ENCODE data around the gene LACTBL1.

LACTBL1 gene

GRCh38 chr1:22932803-22933470 lies 39.7 kb downstream of the LACTBL1 start:
- TF ChIP-seq, protein P1, sequence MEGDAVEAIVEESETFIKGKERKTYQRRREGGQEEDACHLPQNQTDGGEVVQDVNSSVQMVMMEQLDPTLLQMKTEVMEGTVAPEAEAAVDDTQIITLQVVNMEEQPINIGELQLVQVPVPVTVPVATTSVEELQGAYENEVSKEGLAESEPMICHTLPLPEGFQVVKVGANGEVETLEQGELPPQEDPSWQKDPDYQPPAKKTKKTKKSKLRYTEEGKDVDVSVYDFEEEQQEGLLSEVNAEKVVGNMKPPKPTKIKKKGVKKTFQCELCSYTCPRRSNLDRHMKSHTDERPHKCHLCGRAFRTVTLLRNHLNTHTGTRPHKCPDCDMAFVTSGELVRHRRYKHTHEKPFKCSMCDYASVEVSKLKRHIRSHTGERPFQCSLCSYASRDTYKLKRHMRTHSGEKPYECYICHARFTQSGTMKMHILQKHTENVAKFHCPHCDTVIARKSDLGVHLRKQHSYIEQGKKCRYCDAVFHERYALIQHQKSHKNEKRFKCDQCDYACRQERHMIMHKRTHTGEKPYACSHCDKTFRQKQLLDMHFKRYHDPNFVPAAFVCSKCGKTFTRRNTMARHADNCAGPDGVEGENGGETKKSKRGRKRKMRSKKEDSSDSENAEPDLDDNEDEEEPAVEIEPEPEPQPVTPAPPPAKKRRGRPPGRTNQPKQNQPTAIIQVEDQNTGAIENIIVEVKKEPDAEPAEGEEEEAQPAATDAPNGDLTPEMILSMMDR (IDR thresholded peaks at IDR 0.05; ENCODE audit: low read depth, low read length) = no peak
- no peak overlapping the region for H3K4me3 ChIP-seq (ENCODE audit: low read depth, low read length)

- TF ChIP-seq, protein P1 (IDR thresholded peaks at IDR 0.05; ENCODE audit: low read depth, low read length) = peak; percentile 96
- H3K4me3 ChIP-seq (ENCODE audit: low read depth, low read length) = no peak overlapping the region
Observed at GRCh38 chr1:22930240-22930912, 42.3 kb downstream of the LACTBL1 start.

DNA sequence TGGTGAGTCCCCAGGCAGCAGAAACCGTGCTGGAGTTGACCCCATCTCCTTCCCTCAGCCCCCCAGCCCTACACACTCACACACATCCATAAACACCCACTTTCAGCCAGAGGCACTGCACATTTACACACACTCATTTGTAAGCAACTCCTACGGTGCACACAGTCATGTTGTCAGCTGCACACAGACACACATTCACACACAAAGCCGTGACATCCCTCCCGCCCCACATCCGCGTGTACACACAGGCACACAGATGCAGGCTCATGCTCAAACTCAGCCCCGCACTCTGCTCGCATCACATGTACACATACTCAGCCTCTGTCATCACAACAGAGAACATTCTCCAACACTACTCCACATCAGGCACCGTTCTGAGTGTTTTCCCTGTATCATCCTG lies 47.6 kb downstream of the LACTBL1 start:
- H3K4me3 ChIP-seq (ENCODE audit: low read depth, low read length) = no peak overlapping the region
- TF ChIP-seq, protein P1 (IDR thresholded peaks at IDR 0.05; ENCODE audit: low read depth, low read length) = no peak

DNA sequence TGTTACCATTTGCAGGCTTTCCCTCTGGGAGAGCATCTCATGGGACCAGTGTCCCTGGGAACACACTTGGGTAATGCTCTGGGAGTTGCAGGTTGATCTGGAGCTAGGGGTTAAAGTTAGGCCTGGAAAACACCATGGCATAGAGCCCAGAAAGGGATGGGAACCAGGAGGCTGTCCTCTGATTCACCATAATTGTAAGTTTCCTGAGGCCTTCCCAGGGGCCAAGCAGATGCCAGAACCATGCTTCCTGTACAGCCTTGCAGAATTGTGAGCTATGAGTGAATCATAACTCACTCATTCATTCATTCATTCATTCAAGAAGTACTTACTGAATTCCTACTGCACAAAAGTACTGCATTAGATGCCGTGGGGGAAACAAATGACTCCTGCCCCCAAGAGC lies 50.0 kb downstream of the LACTBL1 start:
- H3K4me3 ChIP-seq (ENCODE audit: low read depth, low read length) = no peak overlapping the region
- TF ChIP-seq, protein P1 (IDR thresholded peaks at IDR 0.05; ENCODE audit: low read depth, low read length) = no peak

GRCh38 chr1:22921452-22922126 lies 51.1 kb downstream of the LACTBL1 start:
- H3K4me3 ChIP-seq (ENCODE audit: low read depth, low read length) = no peak overlapping the region
- TF ChIP-seq, protein P1 (IDR thresholded peaks at IDR 0.05; ENCODE audit: low read depth, low read length) = no peak

DNA sequence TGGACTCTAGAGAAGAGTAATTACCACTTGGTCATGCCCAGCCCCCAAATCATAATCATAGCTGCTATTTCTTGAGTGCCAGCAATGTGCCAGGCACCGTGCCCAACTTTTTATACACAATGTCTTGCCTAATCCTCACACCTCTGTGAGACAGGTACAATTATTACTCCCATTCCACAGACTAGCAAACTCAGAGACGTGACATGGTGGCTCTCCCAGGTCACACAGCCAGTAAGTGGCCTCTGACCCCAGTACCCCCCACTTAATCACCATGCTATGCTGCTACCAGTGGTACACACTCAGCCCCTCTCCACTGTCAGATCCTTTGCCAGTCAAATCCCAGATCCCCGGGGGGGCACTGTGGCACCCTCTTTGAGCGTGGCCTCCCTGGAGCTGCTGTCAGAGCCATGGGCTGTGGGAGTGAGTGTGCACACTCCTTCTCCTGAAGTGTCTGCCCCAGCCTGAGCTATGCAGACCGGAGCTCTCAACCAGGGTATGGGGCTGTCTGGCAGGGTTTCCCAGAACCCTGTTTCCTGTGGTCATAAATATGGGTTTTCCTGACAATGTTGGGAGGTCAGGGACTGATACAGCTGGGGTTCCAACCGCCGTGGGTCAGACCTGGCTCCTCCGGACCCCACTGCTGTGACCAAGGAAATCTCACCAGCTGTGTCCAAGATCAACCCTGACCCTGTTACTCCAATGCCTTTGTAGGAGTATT lies 51.8 kb downstream of the LACTBL1 start:
- H3K4me3 ChIP-seq (ENCODE audit: low read depth, low read length) = no peak overlapping the region
- TF ChIP-seq, protein P1 (IDR thresholded peaks at IDR 0.05; ENCODE audit: low read depth, low read length) = no peak

Measured in WI38 (cell line).